GM12878 (cell line): Measurements from ENCODE around the gene ARHGEF11. TPM values are rescaled to one million over a fixed set of nuclear protein-coding genes. Genes with fewer than 3 reads are reported as not detected.

Experiments
- ATAC-seq: fragments of 200-7000 bp; cut with Tn5 transposase; 3 replicates; pipeline ENCODE4 v1.9.1; 2020; ENCODE audit warnings: mild to moderate bottlenecking, moderate library complexity
- BruUV-seq: library from RNA; stranded (reverse); fragments of 400-500 nt; replicated peaks from 2 replicates; lab custom pipeline; 2021; lab: Mats Ljungman, UMichigan
- CTCF ChIA-PET: fragments of 300-600 bp; sonication (Branson Sonifier 250); formaldehyde crosslinking; extraction: SDS; loops from one replicate; lab custom pipeline; 2021; ENCODE audit warnings: inconsistent platforms; lab: Yijun Ruan, JAX
- POLR2A ChIA-PET: fragments of 350-600 bp; formaldehyde crosslinking; extraction: SDS; loops from one replicate; lab custom pipeline; 2021; ENCODE audit warnings: inconsistent platforms; lab: Charles Lee
- RAD21 ChIA-PET: fragments of 300-600 bp; sonication (Branson Sonifier 250); formaldehyde crosslinking; loops from one replicate; lab custom pipeline; 2023; ENCODE audit warnings: antibody characterized with exemption; ENCODE audit not compliant: unreplicated experiment; lab: Charles Lee
- SMC1A ChIA-PET: fragments of 300-600 bp; sonication (Branson Sonifier 250); formaldehyde crosslinking; loops from one replicate; lab custom pipeline; 2023; ENCODE audit not compliant: unreplicated experiment, uncharacterized antibody; lab: Charles Lee
- DNase-seq: peaks from one replicate; pipeline ENCODE4 v3.0.0-alpha.2; 2011; ENCODE audit warnings: low read depth, low spot score
- FAIRE-seq: peaks from 3 replicates; lab custom pipeline; 2011; peaks lifted over from hg19 to GRCh38; lab: Jason Lieb, UNC
- H2AFZ ChIP-seq: 2 replicates; pipeline ENCODE4 v1.6.0; 2011; ENCODE audit warnings: low read depth, low read length, control low read depth; ENCODE audit not compliant: control insufficient read depth
- H3K27ac ChIP-seq: 2 replicates; pipeline ENCODE4 v1.5.1; 2011; ENCODE audit warnings: control low read depth; ENCODE audit not compliant: control insufficient read depth, insufficient read depth
- H3K27me3 ChIP-seq, 2 experiments: replicated peaks in 1 of 2; 2 replicates each; pipeline versions ENCODE4 v1.6.0 to v1.6.1; 2011; ENCODE audit warnings: low read length in 1 of 2; ENCODE audit not compliant: control insufficient read depth in 2 of 2, insufficient read depth in 2 of 2
- H3K36me3 ChIP-seq, 2 experiments: 2 replicates each; pipeline ENCODE4 v1.5.1; 2011; ENCODE audit warnings: low read length in 1 of 2; ENCODE audit not compliant: control insufficient read depth in 2 of 2, insufficient read depth in 2 of 2
- H3K4me1 ChIP-seq: 2 replicates; pipeline ENCODE4 v1.6.1; 2011; ENCODE audit warnings: mild to moderate bottlenecking, low read length, moderate library complexity, mixed read lengths; ENCODE audit not compliant: control insufficient read depth, insufficient read depth
- H3K4me2 ChIP-seq: 2 replicates; pipeline ENCODE4 v1.6.0; 2011; ENCODE audit warnings: control low read depth; ENCODE audit not compliant: control insufficient read depth, insufficient read depth
- H3K4me3 ChIP-seq: fragments of 200-600 bp; sonication (generic); 2 replicates; pipeline ENCODE4 v1.5.1; 2016
- H3K79me2 ChIP-seq: 2 replicates; pipeline ENCODE4 v1.6.0; 2011; ENCODE audit warnings: low read length; ENCODE audit not compliant: control insufficient read depth, insufficient read depth
- H3K9ac ChIP-seq: 2 replicates; pipeline ENCODE4 v1.8.0; 2011; ENCODE audit warnings: low read length, control low read depth, mixed read lengths; ENCODE audit not compliant: control insufficient read depth, insufficient read depth
- H3K9me3 ChIP-seq: replicated peaks from 3 replicates; pipeline ENCODE4 v1.5.1; 2011; ENCODE audit warnings: mild to moderate bottlenecking, low read length; ENCODE audit not compliant: control insufficient read depth, insufficient read depth
- H4K20me1 ChIP-seq: 2 replicates; pipeline ENCODE4 v1.6.0; 2011; ENCODE audit not compliant: control insufficient read depth, insufficient read depth
- CBX5 ChIP-seq: sonication (generic); IDR thresholded peaks from 2 replicates; pipeline ENCODE4 v1.6.1; 2016; ENCODE audit warnings: low read depth, moderate library complexity, mild to moderate bottlenecking, inconsistent platforms
- CEBPB ChIP-seq, 2 experiments: fragments of 150-350 bp in 1 of 2; IDR thresholded peaks; 2 replicates each; pipeline ENCODE4 v1.6.1; 2012 to 2014; ENCODE audit warnings: low read depth in 2 of 2, low read length in 2 of 2, borderline replicate concordance in 1 of 2, inconsistent platforms in 1 of 2
- ESRRA ChIP-seq: IDR thresholded peaks from 2 replicates; pipeline ENCODE4 v1.6.1; 2012; ENCODE audit warnings: mild to moderate bottlenecking, low read length, improper control_type of control experiment
- EZH2 ChIP-seq: IDR thresholded peaks from 2 replicates; pipeline ENCODE4 v1.6.1; 2012; ENCODE audit warnings: low read depth, mild to moderate bottlenecking, control low read depth, inconsistent platforms, low read length, borderline replicate concordance; ENCODE audit not compliant: control insufficient read depth
- NFYB ChIP-seq: IDR thresholded peaks from 2 replicates; pipeline ENCODE4 v1.6.1; 2011; ENCODE audit warnings: low read depth, mild to moderate bottlenecking, low read length, improper control_type of control experiment, moderate library complexity; ENCODE audit not compliant: insufficient read depth
- NR2C1 ChIP-seq: fragments of 450-650 bp; IDR thresholded peaks from 2 replicates; pipeline ENCODE4 v1.6.1; 2017; ENCODE audit warnings: antibody characterized with exemption, mild to moderate bottlenecking, moderate library complexity
- PKNOX1 ChIP-seq: fragments of 450-650 bp; IDR thresholded peaks from 2 replicates; pipeline ENCODE4 v1.6.1; 2016; ENCODE audit warnings: mild to moderate bottlenecking
- RAD21 ChIP-seq: IDR thresholded peaks from 2 replicates; pipeline ENCODE4 v1.6.1; 2011; ENCODE audit warnings: mild to moderate bottlenecking, low read depth, low read length, moderate library complexity; ENCODE audit not compliant: insufficient read depth
- SKIL ChIP-seq: fragments of 450-650 bp; IDR thresholded peaks from 2 replicates; pipeline ENCODE4 v1.6.1; 2017; ENCODE audit warnings: mild to moderate bottlenecking, low read depth, inconsistent platforms; ENCODE audit not compliant: poor library complexity, severe bottlenecking
- SMAD1 ChIP-seq: fragments of 450-650 bp; IDR thresholded peaks from 2 replicates; pipeline ENCODE4 v1.6.1; 2018; ENCODE audit warnings: mild to moderate bottlenecking, low read depth; ENCODE audit not compliant: partially characterized antibody
- SREBF1 ChIP-seq: IDR thresholded peaks from 2 replicates; pipeline ENCODE4 v1.6.1; 2012; ENCODE audit warnings: mild to moderate bottlenecking, low read length
- SUPT20H ChIP-seq: IDR thresholded peaks from 2 replicates; pipeline ENCODE4 v1.6.1; 2011; ENCODE audit warnings: low read depth, mild to moderate bottlenecking, low read length, moderate library complexity, borderline replicate concordance; ENCODE audit not compliant: control insufficient read depth
- USF1 ChIP-seq: IDR thresholded peaks from 2 replicates; pipeline ENCODE4 v1.6.1; 2011; ENCODE audit warnings: borderline replicate concordance, low read depth, mild to moderate bottlenecking, moderate library complexity, mixed read lengths, low read length; ENCODE audit not compliant: insufficient read depth; ENCODE audit errors: extremely low read length
- WRNIP1 ChIP-seq: IDR thresholded peaks from 2 replicates; pipeline ENCODE4 v1.6.1; 2011; ENCODE audit warnings: low read depth, low read length, improper control_type of control experiment, borderline replicate concordance
- WGBS: methylation state at CpG from one replicate; pipeline ENCODE4 v1.1.6; 2016; ENCODE audit warnings: low lambda C conversion rate; ENCODE audit not compliant: insufficient replicate concordance, insufficient coverage; ENCODE audit errors: missing lambda C conversion rate; 5-methylcytosine and 5-hydroxymethylcytosine counted together
- in situ Hi-C: fragments of 300-500 bp; cut with MboI; formaldehyde crosslinking; loops from 9 replicates; pipeline ENCODE4 v1.14.3; 2018; ENCODE audit warnings: mixed read lengths
- intact Hi-C: fragments of 100-400 bp; cut with micrococcal nuclease; formaldehyde crosslinking; loops from one replicate; pipeline ENCODE4 v1.14.2; 2022; ENCODE audit not compliant: unreplicated experiment
- polyA plus RNA-seq, 11 experiments: library from polyadenylated mRNA; depleted of rRNA in 4 of 11; unstranded in 6 of 11; stranded (reverse) in 5 of 11; fragments of >200 nt; fragmentation: Nextera tagmentation in 4 of 11; fragmentation: Illumina TruSeq in 1 of 11; extraction: Ambion mirVana in 4 of 11; extraction: Trizol in 1 of 11; gene quantifications; 1 replicate in 1 of 11; 2 replicates in 10 of 11; pipeline versions ENCODE4 v1.2.1 to v1.2.3, GENCODE V29; 2011 to 2016; ENCODE audit warnings: inconsistent platforms in 2 of 11, missing spikeins in 2 of 11, low read depth in 1 of 11
- total RNA-seq, 4 experiments: library from RNA; depleted of rRNA in 3 of 4; stranded (reverse); fragments of >200 nt in 3 of 4; fragmentation: Illumina TruSeq in 1 of 4; extraction: Trizol in 1 of 4; gene quantifications; 2 replicates each; pipeline versions ENCODE4 v1.2.1 to v1.2.3, GENCODE V29; 2013 to 2021

ARHGEF11 gene
- total and polyA plus RNA-seq, 10 of the 15 experiments (the other 5 are each of a cell fraction or from before 2014, with no cell fraction given): 0.05 to 12.7 (median 1.8) TPM

- no peak for TF ChIP-seq CBX5
- no peak for TF ChIP-seq SREBF1
- TF ChIP-seq NFYB: no peak
- TF ChIP-seq CEBPB (IDR thresholded peaks at IDR 0.05; ENCODE audit: borderline replicate concordance in 1 of 2, low read depth in 2 of 2, low read length in 2 of 2): no peak
- no peak for TF ChIP-seq SKIL
- TF ChIP-seq ESRRA: no peak
These were observed 106.7 kb downstream of the ARHGEF11 start (continued) for GRCh38 chr1:156938813-156939212.

- ChIA-PET SMC1A (no interaction called here), POLR2A (interaction anchor here (1.2 kb wide), 1 partner anchor 27 kb away, joined by 3 read pairs; no protein-coding TSS in a partner anchor), CTCF (interaction anchor here (1.0 kb wide), 1 partner anchor 132 kb away, joined by 3 read pairs; no protein-coding TSS in a partner anchor), RAD21 (no interaction called here)
- H3K4me1 ChIP-seq: no peaks in the 10 kb centered on the region; the same call in 1 of the 2 replicates
- BruUV-seq: no TSS peak
- no peak overlapping the region for H2AFZ ChIP-seq
- H3K9me3 ChIP-seq: no peaks in the 10 kb centered on the region
- H3K79me2 ChIP-seq: no peaks in the 10 kb centered on the region
- no peak for FAIRE-seq
- no peak overlapping the region for H3K9ac ChIP-seq
- H3K36me3 ChIP-seq: peaks cover 0 to 5% of the 10 kb centered on the region in 2 experiments; a peak in 2 of 4 replicates
- no peaks in the 10 kb centered on the region for H4K20me1 ChIP-seq
- H3K4me3 ChIP-seq: no peak overlapping the region
- no peaks in the 10 kb centered on the region for H3K27me3 ChIP-seq
- no peak for ATAC-seq
- in situ Hi-C loops (no loop called here), intact Hi-C loops (no loop called here)
- no peak overlapping the region for H3K4me2 ChIP-seq
- DNase-seq: no peak
- 70% methylated on average over 8 of the region's 8 CpGs for WGBS
- H3K27ac ChIP-seq: no peak overlapping the region
- no peak for TF ChIP-seq SMAD1
- TF ChIP-seq PKNOX1: no peak
- TF ChIP-seq USF1: no peak
- TF ChIP-seq WRNIP1: no peak
- TF ChIP-seq RAD21: no peak
- no peak for TF ChIP-seq EZH2
- TF ChIP-seq NR2C1: no peak
- TF ChIP-seq SUPT20H: no peak
These were observed 107.7 kb downstream of the ARHGEF11 start for GRCh38 chr1:156937883-156938282.
